GM12891 (cell line): ENCODE data around the gene PSTPIP1.

Experiments
- PAX5 ChIP-seq: IDR thresholded peaks from 2 replicates; pipeline ENCODE4 v1.6.1; 2011; ENCODE audit warnings: low read length, moderate library complexity, mild to moderate bottlenecking; ENCODE audit not compliant: insufficient read depth, severe bottlenecking
- POLR2A ChIP-seq: IDR thresholded peaks from 2 replicates; pipeline ENCODE4 v1.6.1; 2011; ENCODE audit warnings: low read depth, low read length, control low read depth
- POLR2AphosphoS5 ChIP-seq: IDR thresholded peaks from 2 replicates; pipeline ENCODE4 v1.6.1; 2011; ENCODE audit warnings: low read depth, low read length, control low read depth
- POU2F2 ChIP-seq: IDR thresholded peaks from 2 replicates; pipeline ENCODE4 v1.6.1; 2011; ENCODE audit warnings: low read depth, mild to moderate bottlenecking, control low read depth, low read length, moderate library complexity
- SPI1 ChIP-seq: IDR thresholded peaks from 2 replicates; pipeline ENCODE4 v1.6.1; 2011; ENCODE audit warnings: low read depth, low read length, control low read depth
- TAF1 ChIP-seq: IDR thresholded peaks from 2 replicates; pipeline ENCODE4 v1.6.1; 2011; ENCODE audit warnings: low read depth, low read length, control low read depth

GRCh38 chr15:76979996-76980520 is 14.9 kb upstream of the PSTPIP1 start:
- no peak for TF ChIP-seq POLR2AphosphoS5
- no peak for TF ChIP-seq POLR2A
- no peak for TF ChIP-seq TAF1
- no peak for TF ChIP-seq SPI1
- TF ChIP-seq PAX5, result no peak
- TF ChIP-seq POU2F2, result no peak
